Progenitor cell of endocrine pancreas (in vitro differentiated cells): ENCODE measurements around the gene ABCB10. TPM values are rescaled to one million over a fixed set of nuclear protein-coding genes. Genes with fewer than 3 reads are reported as not detected.
"Not testable (repeated sequence)": the region's sequence is repeated elsewhere in the genome, so short reads cannot be mapped to it uniquely, and the experiment has no call there.

Experiments
- DNase-seq: peaks from one replicate; pipeline ENCODE4 v3.0.0; 2021; ENCODE audit warnings: low spot score; ENCODE audit not compliant: unreplicated experiment
- H3K27ac Mint-ChIP-seq: 2 replicates; pipeline ENCODE4 v1.8.0; 2021; ENCODE audit warnings: mild to moderate bottlenecking, moderate library complexity, mixed read lengths
- H3K27me3 Mint-ChIP-seq: 2 replicates; pipeline ENCODE4 v1.8.0; 2021; ENCODE audit warnings: mixed read lengths
- H3K36me3 Mint-ChIP-seq: 2 replicates; pipeline ENCODE4 v1.8.0; 2022; ENCODE audit warnings: mixed read lengths; ENCODE audit not compliant: insufficient read depth
- H3K4me1 Mint-ChIP-seq: 2 replicates; pipeline ENCODE4 v1.8.0; 2021; ENCODE audit warnings: low read depth, mixed read lengths
- H3K4me3 Mint-ChIP-seq: 2 replicates; pipeline ENCODE4 v1.8.0; 2021; ENCODE audit warnings: low read depth, mild to moderate bottlenecking, moderate library complexity, mixed read lengths
- H3K9me3 Mint-ChIP-seq: 2 replicates; pipeline ENCODE4 v1.8.0; 2021; ENCODE audit warnings: low read depth, mixed read lengths
- total RNA-seq: library from RNA; stranded (reverse); gene quantifications from 2 replicates; pipeline ENCODE4 v1.2.1, GENCODE V29; 2021
- TF ChIP-seq, protein P1 (sequence below): fragments of 200-600 bp; sonication (generic); IDR thresholded peaks from one replicate; pipeline ENCODE4 v1.5.0; 2021; ENCODE audit warnings: antibody characterized with exemption, mild to moderate bottlenecking; ENCODE audit not compliant: unreplicated experiment

Gene ABCB10
- total RNA-seq, 1 donor from 2014 or later = 21.4 TPM

DNA sequence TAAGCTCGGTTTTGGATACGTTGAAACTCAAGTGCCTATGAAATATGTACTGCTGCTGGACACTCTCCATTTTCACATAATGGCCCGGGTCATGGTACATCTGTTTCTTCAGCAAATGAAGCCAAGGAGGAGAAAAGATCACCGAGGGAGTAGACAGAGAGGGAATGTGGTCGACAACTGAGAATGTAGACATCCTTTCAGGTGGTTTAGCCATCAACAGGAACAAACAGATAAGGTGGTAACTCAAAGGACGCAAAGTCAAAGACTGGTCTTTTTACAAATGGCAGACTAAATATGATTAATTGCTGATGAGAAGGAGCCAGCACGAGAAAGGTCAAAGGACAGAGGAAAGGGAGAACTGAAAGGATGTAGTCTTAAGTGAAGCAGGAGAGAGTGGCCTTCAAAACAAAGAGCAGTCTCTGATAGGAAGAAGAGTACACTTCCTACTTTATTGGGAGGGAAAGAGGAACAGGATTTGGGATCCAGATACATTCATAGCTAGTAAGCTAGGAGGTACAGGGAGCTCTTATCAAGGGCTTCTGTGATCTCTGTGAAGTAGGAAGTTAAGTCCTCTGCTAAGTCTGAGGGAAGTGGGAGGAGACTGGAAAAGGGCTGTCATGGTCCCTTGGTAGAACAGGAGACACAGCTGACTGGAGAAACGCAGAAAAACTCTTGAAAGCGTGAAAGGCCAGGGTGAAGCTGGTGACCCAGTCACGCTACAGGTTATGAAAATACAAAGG is 78.7 kb downstream of the ABCB10 start:
- Mint-ChIP-seq H3K9me3 (no peaks in the 10 kb centered on the region), H3K27me3 (no peaks in the 10 kb centered on the region)
- TF ChIP-seq, protein P1, sequence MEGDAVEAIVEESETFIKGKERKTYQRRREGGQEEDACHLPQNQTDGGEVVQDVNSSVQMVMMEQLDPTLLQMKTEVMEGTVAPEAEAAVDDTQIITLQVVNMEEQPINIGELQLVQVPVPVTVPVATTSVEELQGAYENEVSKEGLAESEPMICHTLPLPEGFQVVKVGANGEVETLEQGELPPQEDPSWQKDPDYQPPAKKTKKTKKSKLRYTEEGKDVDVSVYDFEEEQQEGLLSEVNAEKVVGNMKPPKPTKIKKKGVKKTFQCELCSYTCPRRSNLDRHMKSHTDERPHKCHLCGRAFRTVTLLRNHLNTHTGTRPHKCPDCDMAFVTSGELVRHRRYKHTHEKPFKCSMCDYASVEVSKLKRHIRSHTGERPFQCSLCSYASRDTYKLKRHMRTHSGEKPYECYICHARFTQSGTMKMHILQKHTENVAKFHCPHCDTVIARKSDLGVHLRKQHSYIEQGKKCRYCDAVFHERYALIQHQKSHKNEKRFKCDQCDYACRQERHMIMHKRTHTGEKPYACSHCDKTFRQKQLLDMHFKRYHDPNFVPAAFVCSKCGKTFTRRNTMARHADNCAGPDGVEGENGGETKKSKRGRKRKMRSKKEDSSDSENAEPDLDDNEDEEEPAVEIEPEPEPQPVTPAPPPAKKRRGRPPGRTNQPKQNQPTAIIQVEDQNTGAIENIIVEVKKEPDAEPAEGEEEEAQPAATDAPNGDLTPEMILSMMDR = no peak

GRCh38 chr1:229478852-229479251 is 79.7 kb downstream of the ABCB10 start:
- Mint-ChIP-seq H3K4me1 (peaks cover 9% of the 10 kb centered on the region), H3K27me3 (no peaks in the 10 kb centered on the region), H3K27ac (no peak overlapping the region), H3K9me3 (no peaks in the 10 kb centered on the region), H3K4me3 (no peak overlapping the region), H3K36me3 (peaks cover 36% of the 10 kb centered on the region)
- no peak for DNase-seq
- TF ChIP-seq, protein P1 = no peak

More for the DNA sequence above, 78.7 kb downstream of the ABCB10 start:
- Mint-ChIP-seq H3K4me1 (peaks cover 9% of the 10 kb centered on the region), H3K4me3 (no peak overlapping the region), H3K27ac (no peak overlapping the region), H3K36me3 (peaks cover 37% of the 10 kb centered on the region)
- DNase-seq = no peak

GRCh38 chr1:229475859-229476258 is 82.6 kb downstream of the ABCB10 start:
- H3K4me1 Mint-ChIP-seq = peaks cover 10% of the 10 kb centered on the region
- H3K36me3 Mint-ChIP-seq = peaks cover 27% of the 10 kb centered on the region
- H3K9me3 Mint-ChIP-seq, H3K27ac Mint-ChIP-seq, H3K4me3 Mint-ChIP-seq, DNase-seq, H3K27me3 Mint-ChIP-seq: not testable (repeated sequence)

GRCh38 chr1:229474509-229474908 is 84.0 kb downstream of the ABCB10 start:
- no peaks in the 10 kb centered on the region for H3K27me3 Mint-ChIP-seq
- TF ChIP-seq, protein P1 = no peak
- H3K4me1 Mint-ChIP-seq = peaks cover 7% of the 10 kb centered on the region
- H3K27ac Mint-ChIP-seq = no peak overlapping the region
- peaks cover 27% of the 10 kb centered on the region for H3K36me3 Mint-ChIP-seq
- no peak overlapping the region for H3K4me3 Mint-ChIP-seq
- no peak for DNase-seq
- H3K9me3 Mint-ChIP-seq = no peaks in the 10 kb centered on the region

GRCh38 chr1:229471175-229471574 is 87.3 kb downstream of the ABCB10 start:
- Mint-ChIP-seq H3K36me3 (peaks cover 21% of the 10 kb centered on the region), H3K4me3 (no peak overlapping the region), H3K27ac (no peak overlapping the region)

More at GRCh38 chr1:229471175-229471574, 87.3 kb downstream of the ABCB10 start:
- Mint-ChIP-seq H3K9me3 (no peaks in the 10 kb centered on the region), H3K27me3 (no peaks in the 10 kb centered on the region), H3K4me1 (peaks cover 7% of the 10 kb centered on the region)
- DNase-seq = no peak
- TF ChIP-seq, protein P1 = no peak
